Fibroblast of mammary gland (primary cell): ENCODE measurements around the gene ITPK1.

Source experiments
- DNase-seq: peaks from one replicate; pipeline ENCODE4 v3.0.0-alpha.2; 2010; ENCODE audit warnings: low read depth
- H3K4me3 ChIP-seq: 2 replicates; pipeline ENCODE4 v1.5.1; 2011; ENCODE audit warnings: low read depth, mild to moderate bottlenecking, low read length, moderate library complexity; ENCODE audit not compliant: control insufficient read depth
- TF ChIP-seq, protein P1 (sequence below): conservative IDR thresholded peaks from 2 replicates; pipeline ENCODE4 v1.5.1; 2011; ENCODE audit warnings: low read depth, low read length, inconsistent platforms; ENCODE audit not compliant: control insufficient read depth, insufficient read depth

Gene ITPK1

GRCh38 chr14:92917956-92918355 is 197.8 kb downstream of the ITPK1 start:
- no peak for DNase-seq
- TF ChIP-seq, protein P1, sequence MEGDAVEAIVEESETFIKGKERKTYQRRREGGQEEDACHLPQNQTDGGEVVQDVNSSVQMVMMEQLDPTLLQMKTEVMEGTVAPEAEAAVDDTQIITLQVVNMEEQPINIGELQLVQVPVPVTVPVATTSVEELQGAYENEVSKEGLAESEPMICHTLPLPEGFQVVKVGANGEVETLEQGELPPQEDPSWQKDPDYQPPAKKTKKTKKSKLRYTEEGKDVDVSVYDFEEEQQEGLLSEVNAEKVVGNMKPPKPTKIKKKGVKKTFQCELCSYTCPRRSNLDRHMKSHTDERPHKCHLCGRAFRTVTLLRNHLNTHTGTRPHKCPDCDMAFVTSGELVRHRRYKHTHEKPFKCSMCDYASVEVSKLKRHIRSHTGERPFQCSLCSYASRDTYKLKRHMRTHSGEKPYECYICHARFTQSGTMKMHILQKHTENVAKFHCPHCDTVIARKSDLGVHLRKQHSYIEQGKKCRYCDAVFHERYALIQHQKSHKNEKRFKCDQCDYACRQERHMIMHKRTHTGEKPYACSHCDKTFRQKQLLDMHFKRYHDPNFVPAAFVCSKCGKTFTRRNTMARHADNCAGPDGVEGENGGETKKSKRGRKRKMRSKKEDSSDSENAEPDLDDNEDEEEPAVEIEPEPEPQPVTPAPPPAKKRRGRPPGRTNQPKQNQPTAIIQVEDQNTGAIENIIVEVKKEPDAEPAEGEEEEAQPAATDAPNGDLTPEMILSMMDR, result no peak

DNA sequence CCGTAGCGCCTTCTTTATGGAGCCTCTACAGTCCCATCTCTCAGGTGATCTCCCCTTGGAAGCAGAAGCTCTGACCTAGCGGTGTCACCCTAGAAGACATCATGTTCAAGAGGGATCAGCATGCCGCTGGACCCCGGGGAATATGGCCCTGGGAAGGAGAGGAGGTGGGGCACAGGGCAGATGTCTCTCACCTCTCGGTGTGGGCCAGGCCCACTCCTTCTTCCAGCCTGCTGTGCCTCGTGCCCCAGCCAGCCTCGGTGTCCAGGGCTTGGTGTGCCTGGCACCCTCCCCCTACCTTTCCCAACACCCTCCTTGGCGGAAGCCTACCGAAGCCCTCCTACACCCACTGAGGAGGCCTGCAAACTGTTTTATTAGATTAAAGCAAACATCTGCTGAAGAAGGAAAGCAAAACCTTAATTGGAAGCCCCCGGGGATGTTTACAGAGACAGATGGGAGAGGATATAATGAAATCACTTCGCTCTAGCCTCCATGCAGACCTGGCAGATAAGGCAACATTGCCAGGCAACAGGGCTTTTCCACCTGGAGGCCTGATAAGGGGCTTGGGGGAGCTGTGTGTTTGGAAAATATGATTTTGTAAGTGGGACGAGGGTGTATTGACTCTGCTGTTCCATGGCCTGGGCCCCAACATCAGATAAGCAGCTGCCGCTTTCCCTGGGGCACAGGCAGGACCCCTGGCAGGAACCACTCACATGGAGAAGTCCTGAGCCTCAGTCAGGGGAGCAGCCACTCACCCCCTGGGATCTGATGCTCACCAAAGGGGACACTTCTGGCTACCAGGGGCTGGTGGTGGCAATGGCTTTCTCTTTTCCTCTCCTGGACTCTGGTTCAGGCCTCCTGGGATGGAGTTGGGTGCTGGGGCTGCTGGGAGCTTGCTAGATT is 198.4 kb downstream of the ITPK1 start:
- TF ChIP-seq, protein P1, result no peak

More at GRCh38 chr14:92917956-92918355, 197.8 kb downstream of the ITPK1 start:
- H3K4me3 ChIP-seq, result no peak overlapping the region

GRCh38 chr14:92916201-92916600 is 199.5 kb downstream of the ITPK1 start:
- TF ChIP-seq, protein P1, result no peak
- H3K4me3 ChIP-seq, result no peak overlapping the region
- DNase-seq, result no peak

More for the DNA sequence above, 198.4 kb downstream of the ITPK1 start:
- H3K4me3 ChIP-seq, result no peak overlapping the region
- DNase-seq, result no peak

DNA sequence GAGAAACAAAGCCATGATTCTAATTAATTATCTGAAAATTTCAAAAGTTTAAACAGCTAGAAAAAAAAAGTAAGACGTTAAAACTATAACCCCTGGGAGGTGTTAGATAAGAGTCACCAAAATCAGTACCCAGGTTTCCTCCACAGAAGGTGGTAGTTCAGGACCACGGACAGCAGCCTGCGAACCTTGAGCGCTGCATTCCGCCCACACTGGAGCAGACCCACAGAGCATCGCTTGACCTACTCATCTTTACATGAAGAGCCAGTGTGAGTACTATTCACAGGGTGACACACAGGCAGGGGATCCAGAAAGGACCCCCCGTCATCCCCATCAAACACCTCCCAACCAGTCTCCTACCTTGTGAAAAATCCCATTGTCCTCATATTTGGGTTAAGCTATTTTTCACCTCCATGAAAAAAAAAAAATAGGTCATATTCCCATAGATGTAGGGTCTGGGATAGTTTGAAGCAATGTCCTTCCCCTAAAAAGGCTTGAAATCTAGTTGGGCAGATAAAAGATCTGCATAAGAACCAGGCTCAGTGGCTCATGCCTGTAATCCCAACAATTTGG is 201.6 kb downstream of the ITPK1 start:
- DNase-seq, result peak; percentile 14
- TF ChIP-seq, protein P1, result no peak
- no peak overlapping the region for H3K4me3 ChIP-seq

DNA sequence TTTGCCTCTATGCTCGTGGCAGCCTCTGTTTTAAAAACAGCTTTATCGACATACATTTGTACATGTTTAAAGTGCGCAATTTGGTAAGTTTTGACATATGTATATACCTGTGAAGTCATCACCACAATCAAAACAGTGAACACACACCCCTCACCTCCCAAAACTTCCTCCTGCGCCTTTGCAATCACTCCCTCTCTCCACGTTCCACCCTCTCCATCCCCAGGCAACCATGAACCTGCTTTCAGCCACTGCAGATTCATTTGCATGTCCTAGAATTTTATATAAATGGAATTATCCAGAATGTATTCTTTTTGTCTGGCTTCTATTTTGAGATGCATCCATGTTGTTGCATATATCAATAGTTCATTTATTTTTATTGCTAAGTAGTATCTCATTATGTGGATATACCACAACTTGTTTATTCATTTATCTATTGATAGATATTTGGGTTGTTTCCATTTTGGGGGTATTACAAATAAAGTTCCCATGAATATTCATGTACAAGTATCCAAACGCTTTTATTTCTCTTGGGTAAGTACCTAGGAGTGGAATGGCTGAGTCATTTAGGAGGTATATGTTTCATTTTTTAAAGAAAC is 208.3 kb downstream of the ITPK1 start:
- DNase-seq, result no peak
- TF ChIP-seq, protein P1, result no peak
- H3K4me3 ChIP-seq, result no peak overlapping the region

- no peak overlapping the region for H3K4me3 ChIP-seq
- TF ChIP-seq, protein P1, result no peak
- no peak for DNase-seq
These were observed 208.9 kb downstream of the ITPK1 start for GRCh38 chr14:92906823-92907222.
